GM10266 (cell line): Measurements from ENCODE around the gene INO80.

Experiments used
- DNase-seq: peaks from one replicate; pipeline ENCODE4 v3.0.0; 2012; ENCODE audit errors: extremely low spot score
- CTCF ChIP-seq: IDR thresholded peaks from 2 replicates; pipeline ENCODE4 v1.5.1; 2012; ENCODE audit warnings: mild to moderate bottlenecking, low read depth; ENCODE audit not compliant: control insufficient read depth, insufficient read depth; ENCODE audit errors: missing control alignments

Gene INO80

DNA sequence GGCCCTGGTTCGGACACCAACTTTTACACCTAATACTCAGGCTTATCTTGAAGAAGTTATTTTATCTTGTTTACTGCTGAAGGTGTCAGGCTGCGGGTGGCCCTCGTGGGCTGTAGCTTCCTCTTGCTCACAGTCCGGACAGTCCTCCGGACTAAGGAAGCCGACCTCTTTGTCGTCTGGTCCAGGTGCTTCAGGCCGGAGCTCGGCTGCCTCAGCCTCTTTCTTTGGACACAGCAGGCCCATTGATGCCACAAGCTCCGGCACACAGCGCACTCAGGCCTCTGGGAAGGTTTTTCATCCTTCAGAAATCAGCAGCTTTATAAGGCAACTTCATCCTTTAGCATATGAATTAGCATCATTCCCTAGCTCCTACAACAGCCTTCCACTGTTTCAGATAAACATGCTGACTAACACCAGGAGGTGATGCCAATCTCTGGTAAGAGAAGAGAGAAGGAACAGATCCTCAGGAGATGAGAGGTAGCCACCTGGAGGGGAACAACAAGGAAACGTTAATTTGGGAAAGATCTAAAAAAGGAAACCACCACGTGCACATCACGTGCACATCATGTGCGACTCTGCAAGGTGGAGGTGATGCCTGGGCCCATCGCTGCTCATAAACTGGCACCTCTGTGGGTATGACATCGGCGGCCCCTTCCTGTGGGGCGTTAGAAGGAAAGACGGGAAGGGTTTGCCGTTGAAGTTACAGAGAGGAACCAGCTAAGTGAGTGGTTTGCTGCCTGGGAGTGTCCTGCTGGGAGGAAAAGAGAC lies 167.2 kb downstream of the INO80 start:
- TF ChIP-seq CTCF, result no peak
- no peak for DNase-seq

DNA sequence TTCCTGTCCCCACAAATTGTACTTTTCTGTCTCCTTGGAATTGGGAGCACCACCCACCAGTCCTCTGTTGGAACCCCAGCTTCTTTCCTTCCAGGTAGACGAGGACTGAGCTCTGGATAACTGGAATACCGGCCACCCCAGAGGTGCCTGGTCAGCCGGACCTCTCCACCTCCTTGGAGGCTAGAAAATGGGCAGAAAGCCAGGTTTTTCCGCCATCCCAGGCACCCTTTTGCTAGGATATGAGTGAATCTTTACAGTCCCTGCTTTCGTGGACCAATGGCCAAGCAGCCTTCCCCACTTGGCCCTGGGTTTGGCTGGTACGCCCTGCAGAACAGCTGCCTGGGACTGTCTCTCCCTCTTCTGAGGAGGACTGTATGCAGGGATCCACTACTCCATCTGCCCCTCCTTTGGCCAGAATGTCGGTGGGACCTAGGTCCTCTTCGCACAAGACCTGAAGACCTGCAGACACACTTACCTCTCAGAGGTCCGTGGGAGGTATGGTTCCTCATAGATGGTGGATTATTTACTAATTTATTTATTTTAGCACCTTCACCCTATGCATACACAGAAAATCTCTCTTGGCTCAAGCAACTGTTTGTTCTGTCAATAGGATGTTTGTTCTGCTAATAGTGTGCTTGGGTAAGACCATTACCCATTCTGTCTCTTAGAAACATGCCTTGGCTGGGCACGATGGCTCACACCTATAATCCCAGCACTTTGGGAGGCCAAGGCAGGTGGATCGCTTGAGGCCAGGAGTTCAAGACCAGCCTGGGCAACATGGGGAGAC lies 171.4 kb downstream of the INO80 start:
- no peak for TF ChIP-seq CTCF
- DNase-seq, result no peak

- DNase-seq, result no peak
- TF ChIP-seq CTCF, result no peak
Observed at GRCh38 chr15:40943764-40944365, 172.2 kb downstream of the INO80 start.

GRCh38 chr15:40942878-40943277 lies 173.2 kb downstream of the INO80 start:
- no peak for TF ChIP-seq CTCF
- DNase-seq, result no peak

- TF ChIP-seq CTCF, result no peak
- no peak for DNase-seq
Observed at GRCh38 chr15:40942337-40942854, 173.7 kb downstream of the INO80 start.

DNA sequence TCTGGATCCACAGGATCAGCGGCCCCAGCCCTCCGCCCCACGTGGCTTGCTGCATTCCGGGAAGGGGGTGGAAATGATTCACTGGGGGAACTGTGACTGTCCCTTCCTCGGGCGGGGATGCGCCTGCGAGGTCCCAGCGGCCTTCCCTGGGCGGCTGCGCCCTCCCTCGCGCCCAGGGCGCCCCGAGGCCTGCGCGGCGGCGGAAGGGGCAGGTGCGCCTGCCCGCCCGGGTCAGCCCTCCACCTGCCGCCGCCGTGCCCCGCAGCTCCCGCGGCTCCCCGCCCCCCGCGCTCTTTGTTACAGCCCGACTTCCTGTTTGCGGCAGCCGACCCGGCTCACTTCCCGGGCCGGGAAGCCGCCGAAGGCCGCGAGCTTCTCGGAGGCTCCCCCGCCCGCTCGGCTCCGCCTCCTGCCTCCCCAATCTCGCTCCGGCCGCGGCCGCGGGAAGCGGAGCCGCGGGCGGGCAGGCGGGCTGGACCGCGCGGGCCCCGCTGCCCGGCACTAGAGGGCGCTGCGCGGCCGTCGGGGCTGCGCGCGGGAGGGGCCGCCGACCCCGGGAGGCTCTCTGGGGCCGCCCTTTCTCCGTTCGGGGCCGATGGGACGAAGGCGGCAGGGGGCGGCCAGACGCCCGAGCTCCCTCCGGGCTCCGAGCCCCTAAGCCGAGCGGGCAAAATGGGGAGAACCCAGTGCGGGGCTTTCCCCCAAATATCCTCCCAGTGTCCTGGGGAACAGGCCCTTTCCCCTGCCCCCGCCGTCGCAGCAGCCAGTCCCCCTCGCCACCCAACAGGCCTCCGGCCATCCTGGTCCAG lies 174.3 kb downstream of the INO80 start:
- peak; percentile 94 for DNase-seq
- TF ChIP-seq CTCF, result peak; percentile 87
